Mesendoderm (in vitro differentiated cells): ENCODE data around the gene S100A4.

ENCODE experiments used
- DNase-seq: peaks from one replicate; pipeline ENCODE4 v3.0.0; 2013
- H2AK5ac ChIP-seq: 2 replicates; pipeline ENCODE4 v1.6.1; 2013; ENCODE audit warnings: low read length, inconsistent platforms
- H2BK120ac ChIP-seq: 2 replicates; pipeline ENCODE4 v1.6.1; 2013; ENCODE audit warnings: low read depth, mild to moderate bottlenecking, low read length, moderate library complexity, mixed read lengths
- H2BK15ac ChIP-seq: replicated peaks from 2 replicates; pipeline ENCODE4 v1.6.1; 2013; ENCODE audit warnings: low read depth, mild to moderate bottlenecking, moderate library complexity
- H2BK5ac ChIP-seq: 2 replicates; pipeline ENCODE4 v1.6.1; 2013; ENCODE audit warnings: low read length, inconsistent platforms
- H3K18ac ChIP-seq: 2 replicates; pipeline ENCODE4 v1.6.1; 2013; ENCODE audit warnings: mild to moderate bottlenecking, low read length, mixed read lengths
- H3K23ac ChIP-seq: one replicate; pipeline ENCODE4 v1.6.1; 2013; ENCODE audit warnings: low read length
- H3K27ac ChIP-seq: 2 replicates; pipeline ENCODE4 v1.5.1; 2013; ENCODE audit warnings: low read depth, mild to moderate bottlenecking, inconsistent platforms, low read length, moderate library complexity
- H3K27me3 ChIP-seq: 2 replicates; pipeline ENCODE4 v1.6.1; 2013; ENCODE audit warnings: low read length, control low read depth, mild to moderate bottlenecking, inconsistent platforms; ENCODE audit not compliant: insufficient read depth, poor library complexity
- H3K36me3 ChIP-seq: 2 replicates; pipeline ENCODE4 v1.6.1; 2013; ENCODE audit warnings: low read length, inconsistent platforms; ENCODE audit not compliant: control insufficient read depth, insufficient read depth
- H3K4ac ChIP-seq: one replicate; pipeline ENCODE4 v1.6.1; 2013; ENCODE audit warnings: low read depth, mild to moderate bottlenecking, low read length, moderate library complexity
- H3K4me1 ChIP-seq: 2 replicates; pipeline ENCODE4 v1.6.1; 2013; ENCODE audit warnings: low read depth, low read length, inconsistent platforms; ENCODE audit not compliant: control insufficient read depth
- H3K4me2 ChIP-seq: 2 replicates; pipeline ENCODE4 v1.6.1; 2013; ENCODE audit warnings: low read length
- H3K4me3 ChIP-seq: 2 replicates; pipeline ENCODE4 v1.5.1; 2013; ENCODE audit warnings: mild to moderate bottlenecking, low read length
- H3K56ac ChIP-seq: one replicate; pipeline ENCODE4 v1.6.1; 2013; ENCODE audit warnings: low read length
- H3K79me1 ChIP-seq: 2 replicates; pipeline ENCODE4 v1.6.1; 2013; ENCODE audit warnings: low read length, inconsistent platforms
- H3K79me2 ChIP-seq: 2 replicates; pipeline ENCODE4 v1.6.1; 2013; ENCODE audit warnings: mild to moderate bottlenecking, low read length; ENCODE audit not compliant: control insufficient read depth, insufficient read depth
- H3K9ac ChIP-seq: 2 replicates; pipeline ENCODE4 v1.6.1; 2013; ENCODE audit warnings: low read length, inconsistent platforms
- H4K5ac ChIP-seq: one replicate; pipeline ENCODE4 v1.6.1; 2013; ENCODE audit warnings: low read length
- H4K8ac ChIP-seq: one replicate; pipeline ENCODE4 v1.6.1; 2013; ENCODE audit warnings: low read depth, mild to moderate bottlenecking, control low read depth, low read length, moderate library complexity
- WGBS: extraction: QIAGEN DNeasy Blood & Tissue Kit; methylation state at CpG from one replicate; pipeline ENCODE4 v1.1.7; 2013; ENCODE audit warnings: low lambda C conversion rate, missing lambda C conversion rate; ENCODE audit not compliant: insufficient coverage; ENCODE audit errors: extremely low coverage; 5-methylcytosine and 5-hydroxymethylcytosine counted together

Gene S100A4

DNA sequence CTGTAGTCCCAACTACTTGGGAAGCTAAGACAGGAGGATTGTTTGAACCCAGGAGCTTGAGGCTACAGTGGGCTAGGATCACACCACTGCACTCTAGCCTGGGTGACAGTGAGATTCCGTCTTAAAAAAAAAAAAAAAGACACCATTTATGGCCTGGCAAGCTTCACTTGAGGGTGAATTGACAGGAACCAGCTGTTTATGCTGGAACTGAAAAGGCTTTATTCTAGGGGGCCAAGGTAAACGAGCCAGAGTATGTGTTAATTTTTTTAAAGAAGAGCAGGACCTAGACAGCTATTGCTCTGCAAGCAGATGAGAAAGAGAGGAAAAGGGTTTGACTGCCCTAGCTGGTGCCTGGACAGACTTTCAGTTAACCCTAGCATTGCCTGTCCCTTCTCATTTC is 46.9 kb downstream of the S100A4 start:
- H2BK5ac ChIP-seq, result no peak overlapping the region
- H3K23ac ChIP-seq, result no peak overlapping the region
- H3K4ac ChIP-seq, result no peak overlapping the region
- no peak overlapping the region for H4K8ac ChIP-seq
- no peak overlapping the region for H3K4me3 ChIP-seq
- no peaks in the 10 kb centered on the region for H3K4me1 ChIP-seq
- H4K5ac ChIP-seq, result no peak overlapping the region
- H3K56ac ChIP-seq, result no peak overlapping the region
- DNase-seq, result no peak
- H3K18ac ChIP-seq, result no peak overlapping the region
- H3K4me2 ChIP-seq, result no peak overlapping the region
- no peaks in the 10 kb centered on the region for H3K79me1 ChIP-seq
- H3K27ac ChIP-seq, result no peak overlapping the region
- H3K79me2 ChIP-seq, result no peaks in the 10 kb centered on the region
- H2AK5ac ChIP-seq, result no peak overlapping the region
- no CpG with 5 or more reads among the region's 2 CpGs for WGBS
- no peaks in the 10 kb centered on the region for H3K36me3 ChIP-seq
- no peaks in the 10 kb centered on the region for H3K27me3 ChIP-seq
- H2BK120ac ChIP-seq, result no peak overlapping the region
- no peak overlapping the region for H2BK15ac ChIP-seq
- no peak overlapping the region for H3K9ac ChIP-seq

DNA sequence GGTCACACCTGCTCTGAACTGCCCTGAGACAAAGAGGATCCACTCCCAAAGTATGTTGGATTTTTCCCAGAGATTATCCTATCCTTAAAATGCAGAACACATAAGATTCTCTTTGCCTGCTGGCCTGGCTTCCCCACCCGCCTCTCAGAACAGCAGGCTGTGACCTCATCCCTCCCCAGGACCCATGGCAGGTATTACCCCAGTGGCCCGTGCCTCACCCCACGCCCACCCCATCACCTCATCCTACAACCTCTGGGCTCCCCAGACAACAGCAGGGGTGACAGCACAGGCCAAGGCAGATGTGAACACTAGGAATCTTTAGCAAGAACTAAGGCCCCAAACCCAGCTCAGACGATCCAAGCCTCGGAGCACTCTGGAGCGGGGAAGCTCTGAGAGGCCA is 50.1 kb downstream of the S100A4 start:
- Histone ChIP-seq H3K18ac (no peak overlapping the region), H3K4me2 (no peak overlapping the region), H3K79me1 (no peaks in the 10 kb centered on the region), H3K27ac (no peak overlapping the region), H4K8ac (no peak overlapping the region), H2BK5ac (no peak overlapping the region), H3K4me3 (no peak overlapping the region), H4K5ac (no peak overlapping the region), H3K79me2 (no peaks in the 10 kb centered on the region), H2AK5ac (no peak overlapping the region), H3K9ac (no peak overlapping the region), H3K4ac (no peak overlapping the region), H3K23ac (no peak overlapping the region), H3K4me1 (no peaks in the 10 kb centered on the region), H2BK120ac (no peak overlapping the region), H3K56ac (peak overlapping the region; percentile 47), H3K27me3 (no peaks in the 10 kb centered on the region), H2BK15ac (no peak overlapping the region), H3K36me3 (no peaks in the 10 kb centered on the region)
- no CpG with 5 or more reads among the region's 6 CpGs for WGBS
- DNase-seq, result no peak

DNA sequence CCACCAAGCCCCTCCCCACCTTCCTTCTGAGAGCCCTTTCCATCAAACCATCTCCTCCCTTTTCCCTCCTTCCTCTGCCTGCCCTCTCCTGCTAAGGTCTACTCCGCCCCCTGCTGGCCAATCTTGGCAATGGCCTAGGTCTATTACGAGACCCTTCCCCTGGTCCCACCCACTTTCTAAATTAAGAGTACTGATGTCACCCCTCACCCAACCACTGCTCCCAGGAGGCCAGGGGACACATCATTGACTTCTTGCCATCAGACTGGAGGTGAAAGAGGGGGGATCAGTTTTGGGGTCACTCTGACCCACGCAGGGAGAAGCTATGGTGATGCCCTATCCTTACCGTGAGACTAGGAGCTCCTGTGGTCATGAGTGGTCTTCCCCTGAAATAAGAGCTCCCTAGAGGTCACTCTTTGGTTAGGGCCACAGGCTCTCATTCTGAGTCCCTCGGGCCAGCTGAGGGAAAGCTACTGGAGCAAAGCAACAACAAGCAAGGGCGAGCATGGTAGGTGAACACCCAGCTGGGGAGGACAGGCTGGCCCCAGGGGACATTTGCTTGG is 50.5 kb downstream of the S100A4 start:
- no peak overlapping the region for H3K4me2 ChIP-seq
- no peak overlapping the region for H3K18ac ChIP-seq
- H4K5ac ChIP-seq, result no peak overlapping the region
- H3K27ac ChIP-seq, result no peak overlapping the region
- H3K27me3 ChIP-seq, result no peaks in the 10 kb centered on the region
- H3K79me1 ChIP-seq, result no peaks in the 10 kb centered on the region
- no peak overlapping the region for H3K4ac ChIP-seq
- no peaks in the 10 kb centered on the region for H3K79me2 ChIP-seq
- H2BK5ac ChIP-seq, result no peak overlapping the region
- H2AK5ac ChIP-seq, result no peak overlapping the region
- no peak overlapping the region for H4K8ac ChIP-seq
- no peak overlapping the region for H3K9ac ChIP-seq
- no peaks in the 10 kb centered on the region for H3K4me1 ChIP-seq
- H3K36me3 ChIP-seq, result no peaks in the 10 kb centered on the region
- H2BK120ac ChIP-seq, result no peak overlapping the region
- H3K56ac ChIP-seq, result peak overlapping the region; percentile 47
- DNase-seq, result peak; percentile 96
- WGBS, result no CpG with 5 or more reads among the region's 6 CpGs
- H3K4me3 ChIP-seq, result no peak overlapping the region
- H2BK15ac ChIP-seq, result no peak overlapping the region
- no peak overlapping the region for H3K23ac ChIP-seq
